Measurements from ENCODE around the gene TBC1D5. TPM values are rescaled to one million over a fixed set of nuclear protein-coding genes. Genes with fewer than 3 reads are reported as not detected.
"Not testable (repeated sequence)": the region's sequence is repeated elsewhere in the genome, so short reads cannot be mapped to it uniquely, and the experiment has no call there.

TBC1D5 gene
- total and polyA plus RNA-seq, 2 donors (not counting 1 experiment from before 2014, with no cell fraction given), result 22.6 to 111 TPM

DNA sequence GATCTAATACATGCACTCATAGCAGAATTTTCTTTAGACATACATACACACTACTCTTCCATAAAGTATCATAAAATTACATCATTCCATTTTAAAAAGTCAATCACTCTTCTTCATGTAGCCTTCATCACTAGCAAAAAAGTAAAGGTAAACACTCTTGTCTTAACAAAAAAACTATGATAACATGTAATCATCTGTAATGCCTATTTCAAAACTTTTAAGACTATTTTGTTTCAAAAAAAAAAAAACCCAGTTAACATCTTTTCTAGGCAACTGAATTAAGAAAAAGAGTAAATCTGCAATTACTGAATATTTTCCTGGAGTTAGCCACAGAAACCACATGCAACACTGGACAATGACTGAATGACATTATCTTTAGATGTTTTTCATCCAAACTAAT lies 4.8 kb downstream of the TBC1D5 start:
- Histone ChIP-seq H3K79me2 (ENCODE audit: control insufficient read depth, insufficient read depth, low read length) (peaks cover 98% of the 10 kb centered on the region), H3K4me2 (replicated peaks; ENCODE audit: low read depth, low read length, poor library complexity, severe bottlenecking) (no peak overlapping the region), H3K9ac (ENCODE audit: low read length) (no peak overlapping the region), H4K20me1 (ENCODE audit: control insufficient read depth, insufficient read depth, low read length, poor library complexity, severe bottlenecking) (peaks cover 5% of the 10 kb centered on the region), H3K4me1 (ENCODE audit: control insufficient read depth in 2 of 2, insufficient read depth in 2 of 2, low read length in 2 of 2) (peaks cover 38 to 41% of the 10 kb centered on the region in 2 donors), H3K27ac (ENCODE audit: low read length in 2 of 2) (peak overlapping the region in 1 of 2 donors; percentile 48), H2AFZ (ENCODE audit: insufficient read depth, low read depth, low read length, poor library complexity, severe bottlenecking) (no peak overlapping the region), H3K27me3 (replicated peaks in 1 of 4; ENCODE audit: control extremely low read depth in 1 of 4, control insufficient read depth in 3 of 4, insufficient read depth in 4 of 4, low read length in 3 of 4) (no peaks in the 10 kb centered on the region), H3K9me3 (ENCODE audit: control extremely low read depth in 1 of 3, control insufficient read depth in 2 of 3, insufficient read depth in 1 of 3, low read length in 2 of 3) (no peaks in the 10 kb centered on the region), H3K4me3 (ENCODE audit: control extremely low read depth in 1 of 5, extremely low read depth in 1 of 5, insufficient read depth in 1 of 5, low read depth in 2 of 5, low read length in 4 of 5) (no peak overlapping the region), H3K36me3 (replicated peaks in 1 of 2; ENCODE audit: control extremely low read depth in 1 of 2, control insufficient read depth in 1 of 2, extremely low read depth in 1 of 2, insufficient read depth in 2 of 2, low read length in 1 of 2) (peaks cover 0 to 2% of the 10 kb centered on the region in 2 experiments)
- Mint-ChIP-seq H3K27ac (no peak overlapping the region), H3K4me1 (peaks cover 69% of the 10 kb centered on the region), H3K4me3 (peak overlapping the region; percentile 27), H3K9me3 (ENCODE audit: insufficient read depth) (no peaks in the 10 kb centered on the region), H3K27me3 (no peaks in the 10 kb centered on the region)
- TF ChIP-seq EZH2 (IDR thresholded peaks at IDR 0.05; ENCODE audit: borderline replicate concordance, insufficient read depth, low read depth, low read length, poor library complexity, severe bottlenecking), result no peak
- TF ChIP-seq, protein P1, sequence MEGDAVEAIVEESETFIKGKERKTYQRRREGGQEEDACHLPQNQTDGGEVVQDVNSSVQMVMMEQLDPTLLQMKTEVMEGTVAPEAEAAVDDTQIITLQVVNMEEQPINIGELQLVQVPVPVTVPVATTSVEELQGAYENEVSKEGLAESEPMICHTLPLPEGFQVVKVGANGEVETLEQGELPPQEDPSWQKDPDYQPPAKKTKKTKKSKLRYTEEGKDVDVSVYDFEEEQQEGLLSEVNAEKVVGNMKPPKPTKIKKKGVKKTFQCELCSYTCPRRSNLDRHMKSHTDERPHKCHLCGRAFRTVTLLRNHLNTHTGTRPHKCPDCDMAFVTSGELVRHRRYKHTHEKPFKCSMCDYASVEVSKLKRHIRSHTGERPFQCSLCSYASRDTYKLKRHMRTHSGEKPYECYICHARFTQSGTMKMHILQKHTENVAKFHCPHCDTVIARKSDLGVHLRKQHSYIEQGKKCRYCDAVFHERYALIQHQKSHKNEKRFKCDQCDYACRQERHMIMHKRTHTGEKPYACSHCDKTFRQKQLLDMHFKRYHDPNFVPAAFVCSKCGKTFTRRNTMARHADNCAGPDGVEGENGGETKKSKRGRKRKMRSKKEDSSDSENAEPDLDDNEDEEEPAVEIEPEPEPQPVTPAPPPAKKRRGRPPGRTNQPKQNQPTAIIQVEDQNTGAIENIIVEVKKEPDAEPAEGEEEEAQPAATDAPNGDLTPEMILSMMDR (IDR thresholded peaks at IDR 0.05), result no peak
- ChIA-PET POLR2A (no interaction called here), CTCF (interaction anchor here (1.5 kb wide), 1 partner anchor 103 kb away, joined by 5 read pairs; no protein-coding TSS in a partner anchor)
- ATAC-seq (ENCODE audit: low read depth), result no peak
- no peak for DNase-seq
- intact Hi-C loops (cut with micrococcal nuclease), result no loop called here

DNA sequence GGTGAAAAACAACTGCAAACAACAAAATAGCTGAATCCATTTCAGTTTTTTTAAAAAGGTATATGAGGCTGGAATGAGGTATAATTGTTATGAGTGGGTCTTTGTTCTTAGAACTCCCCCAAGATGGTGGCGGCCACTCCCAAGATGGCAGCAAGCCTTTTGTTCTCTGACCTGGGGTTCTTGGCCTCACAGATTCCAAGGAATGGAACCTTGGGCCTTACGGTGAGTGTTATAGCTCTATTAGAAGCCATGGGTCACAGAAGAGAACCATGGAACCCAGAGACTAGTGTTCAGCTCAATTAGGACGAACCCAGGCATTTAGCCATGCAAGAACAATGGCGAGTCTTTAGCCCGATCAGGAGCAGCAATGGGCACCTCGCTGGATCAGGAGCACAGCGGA lies 7.1 kb downstream of the TBC1D5 start:
- not testable (repeated sequence) for ATAC-seq (ENCODE audit: low read depth)

More for the DNA sequence above, 7.1 kb downstream of the TBC1D5 start:
- H4K20me1 ChIP-seq (ENCODE audit: control insufficient read depth, insufficient read depth, low read length, poor library complexity, severe bottlenecking); H3K9ac ChIP-seq (ENCODE audit: low read length); H3K9me3 ChIP-seq (ENCODE audit: control extremely low read depth in 1 of 3, control insufficient read depth in 2 of 3, insufficient read depth in 1 of 3, low read length in 2 of 3); H3K27me3 Mint-ChIP-seq; H3K27ac Mint-ChIP-seq; intact Hi-C loops (cut with micrococcal nuclease); H2AFZ ChIP-seq (ENCODE audit: insufficient read depth, low read depth, low read length, poor library complexity, severe bottlenecking); POLR2A ChIA-PET; H3K4me3 Mint-ChIP-seq; H3K27ac ChIP-seq (ENCODE audit: low read length in 2 of 2); H3K36me3 ChIP-seq (replicated peaks in 1 of 2; ENCODE audit: control extremely low read depth in 1 of 2, control insufficient read depth in 1 of 2, extremely low read depth in 1 of 2, insufficient read depth in 2 of 2, low read length in 1 of 2); DNase-seq; H3K4me2 ChIP-seq (replicated peaks; ENCODE audit: low read depth, low read length, poor library complexity, severe bottlenecking); H3K27me3 ChIP-seq (replicated peaks in 1 of 4; ENCODE audit: control extremely low read depth in 1 of 4, control insufficient read depth in 3 of 4, insufficient read depth in 4 of 4, low read length in 3 of 4); H3K4me3 ChIP-seq (ENCODE audit: control extremely low read depth in 1 of 5, extremely low read depth in 1 of 5, insufficient read depth in 1 of 5, low read depth in 2 of 5, low read length in 4 of 5); H3K9me3 Mint-ChIP-seq (ENCODE audit: insufficient read depth): not testable (repeated sequence)
- WGBS (ENCODE audit: insufficient coverage), result 98% methylated on average over 7 of the region's 7 CpGs
- peaks cover 97% of the 10 kb centered on the region for H3K79me2 ChIP-seq (ENCODE audit: control insufficient read depth, insufficient read depth, low read length)
- peaks cover 27 to 31% of the 10 kb centered on the region in 2 donors for H3K4me1 ChIP-seq (ENCODE audit: control insufficient read depth in 2 of 2, insufficient read depth in 2 of 2, low read length in 2 of 2)
- CTCF ChIA-PET, result interaction anchor here (0.6 kb wide), 1 partner anchor 561 kb away, joined by 3 read pairs; no protein-coding TSS in a partner anchor
- H3K4me1 Mint-ChIP-seq, result peaks cover 60% of the 10 kb centered on the region

All from B cell (primary cell).